ENCODE data around the gene FANCI.

Gene FANCI

GRCh38 chr15:89333011-89333860, 89.5 kb downstream of the FANCI start:
- no peak for DNase-seq (ENCODE audit: low read depth)

GRCh38 chr15:89333959-89334509, 90.3 kb downstream of the FANCI start:
- DNase-seq (ENCODE audit: low read depth): no peak

- peak; percentile 98 for DNase-seq (ENCODE audit: low read depth)
Measured at GRCh38 chr15:89334510-89335297, 90.9 kb downstream of the FANCI start, which contains the start of gene POLG. Gene POLG, minus strand, starts transcription at chr15:89334824. Its CDS starts 1,070 bp downstream, at chr15:89333754.

- no peak for DNase-seq (ENCODE audit: low read depth)
Measured at GRCh38 chr15:89335298-89336041, 91.7 kb downstream of the FANCI start.

GRCh38 chr15:89338036-89338435, 94.3 kb downstream of the FANCI start:
- no peak for DNase-seq (ENCODE audit: low read depth)

- no peak for DNase-seq (ENCODE audit: low read depth)
Measured at GRCh38 chr15:89340573-89340972, 96.8 kb downstream of the FANCI start.

GRCh38 chr15:89341316-89342005, 97.7 kb downstream of the FANCI start:
- DNase-seq (ENCODE audit: low read depth): no peak

GRCh38 chr15:89342840-89343239, 99.1 kb downstream of the FANCI start:
- no peak for DNase-seq (ENCODE audit: low read depth)

GRCh38 chr15:89345248-89345647, 101.5 kb downstream of the FANCI start:
- no peak for DNase-seq (ENCODE audit: low read depth)

GRCh38 chr15:89346516-89347231, 102.9 kb downstream of the FANCI start:
- DNase-seq (ENCODE audit: low read depth): no peak

- no peak for DNase-seq (ENCODE audit: low read depth)
Measured at GRCh38 chr15:89349206-89349558, 105.4 kb downstream of the FANCI start.

- DNase-seq (ENCODE audit: low read depth): no peak
Measured at GRCh38 chr15:89352476-89352875, 108.7 kb downstream of the FANCI start.

- no peak for DNase-seq (ENCODE audit: low read depth)
Measured at GRCh38 chr15:89353991-89354390, 110.2 kb downstream of the FANCI start.

GRCh38 chr15:89356634-89357298, 113.0 kb downstream of the FANCI start:
- DNase-seq (ENCODE audit: low read depth): no peak

- DNase-seq (ENCODE audit: low read depth): no peak
Measured at GRCh38 chr15:89358435-89358754, 114.6 kb downstream of the FANCI start.

GRCh38 chr15:89358755-89359439, 115.1 kb downstream of the FANCI start:
- peak; percentile 66 for DNase-seq (ENCODE audit: low read depth)

GRCh38 chr15:89359471-89360293, 115.9 kb downstream of the FANCI start:
- DNase-seq (ENCODE audit: low read depth): no peak

- no peak for DNase-seq (ENCODE audit: low read depth)
Measured at GRCh38 chr15:89360294-89360971, 116.7 kb downstream of the FANCI start.
